VCaP (cell line): ENCODE data around the gene RBM28.

ENCODE experiments used
- H3K27ac ChIP-seq: fragments of 450-650 bp; 2 replicates; pipeline ENCODE4 v1.5.1; 2017
- TF ChIP-seq, protein P1 (sequence below): fragments of 450-650 bp; conservative IDR thresholded peaks from 2 replicates; pipeline ENCODE4 v1.5.1; 2017; ENCODE audit warnings: mild to moderate bottlenecking, moderate library complexity

The RBM28 gene

DNA sequence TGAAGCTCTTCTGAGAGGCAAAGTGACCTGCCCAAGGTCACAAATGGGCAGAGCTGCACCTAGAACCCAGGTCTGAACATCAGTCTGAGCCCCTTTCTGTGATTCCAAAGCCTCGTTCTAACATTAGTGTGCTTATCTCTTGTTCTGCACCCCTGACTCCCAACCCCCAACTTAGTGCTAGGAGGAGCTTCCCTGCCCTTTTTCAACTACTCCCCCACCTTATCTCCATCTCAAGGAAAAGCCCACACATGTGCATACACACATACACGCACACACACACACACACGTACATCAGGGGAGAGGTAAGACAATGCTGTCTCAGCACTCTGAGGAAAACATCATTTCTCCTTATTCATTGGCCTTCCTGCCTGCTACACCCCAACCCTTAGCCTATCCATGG, 9.5 kb upstream of the RBM28 start:
- TF ChIP-seq, protein P1, sequence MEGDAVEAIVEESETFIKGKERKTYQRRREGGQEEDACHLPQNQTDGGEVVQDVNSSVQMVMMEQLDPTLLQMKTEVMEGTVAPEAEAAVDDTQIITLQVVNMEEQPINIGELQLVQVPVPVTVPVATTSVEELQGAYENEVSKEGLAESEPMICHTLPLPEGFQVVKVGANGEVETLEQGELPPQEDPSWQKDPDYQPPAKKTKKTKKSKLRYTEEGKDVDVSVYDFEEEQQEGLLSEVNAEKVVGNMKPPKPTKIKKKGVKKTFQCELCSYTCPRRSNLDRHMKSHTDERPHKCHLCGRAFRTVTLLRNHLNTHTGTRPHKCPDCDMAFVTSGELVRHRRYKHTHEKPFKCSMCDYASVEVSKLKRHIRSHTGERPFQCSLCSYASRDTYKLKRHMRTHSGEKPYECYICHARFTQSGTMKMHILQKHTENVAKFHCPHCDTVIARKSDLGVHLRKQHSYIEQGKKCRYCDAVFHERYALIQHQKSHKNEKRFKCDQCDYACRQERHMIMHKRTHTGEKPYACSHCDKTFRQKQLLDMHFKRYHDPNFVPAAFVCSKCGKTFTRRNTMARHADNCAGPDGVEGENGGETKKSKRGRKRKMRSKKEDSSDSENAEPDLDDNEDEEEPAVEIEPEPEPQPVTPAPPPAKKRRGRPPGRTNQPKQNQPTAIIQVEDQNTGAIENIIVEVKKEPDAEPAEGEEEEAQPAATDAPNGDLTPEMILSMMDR, result no peak
- H3K27ac ChIP-seq, result no peak overlapping the region

DNA sequence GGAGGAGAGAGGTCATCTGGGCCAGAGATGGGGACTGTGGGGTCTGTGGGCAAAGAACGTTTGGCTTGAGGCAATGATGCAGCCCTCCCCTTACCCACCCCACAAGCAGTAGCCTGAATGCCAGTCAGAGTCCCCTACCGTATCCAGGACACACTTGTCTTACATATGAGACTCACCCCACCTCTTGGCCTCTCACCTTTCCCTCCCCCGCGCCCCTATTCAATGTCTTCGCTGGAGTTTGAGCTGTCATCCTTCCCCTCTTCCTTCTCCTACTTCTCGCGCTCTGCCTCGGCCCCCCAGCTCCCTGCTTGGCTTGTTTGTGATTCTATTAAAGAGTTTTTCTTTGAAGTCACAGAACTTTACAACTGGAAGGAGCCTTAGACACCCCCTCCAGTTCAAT, 8.9 kb upstream of the RBM28 start:
- no peak overlapping the region for H3K27ac ChIP-seq
- TF ChIP-seq, protein P1, result no peak

DNA sequence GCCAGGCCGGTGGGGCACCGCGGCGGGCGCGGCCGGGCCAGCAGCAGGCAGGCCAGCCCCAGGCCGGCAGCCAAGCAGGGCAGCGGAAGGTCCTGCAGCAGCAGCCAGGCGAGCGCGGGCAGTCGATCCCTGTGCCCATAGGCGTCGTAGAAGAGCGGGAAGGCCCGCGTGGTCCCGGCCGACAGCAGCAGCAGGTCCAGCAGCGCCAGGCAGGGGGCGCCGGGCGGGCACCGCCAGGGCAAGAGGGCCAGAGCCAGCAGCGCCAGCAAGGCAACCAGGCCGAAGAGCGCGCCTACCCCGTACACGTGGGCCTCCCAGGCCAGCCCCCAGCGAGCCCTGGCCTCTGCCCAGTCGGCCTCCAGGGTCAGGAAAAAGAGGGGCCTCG, 8.4 kb upstream of the RBM28 start:
- TF ChIP-seq, protein P1, result no peak
- H3K27ac ChIP-seq, result no peak overlapping the region

DNA sequence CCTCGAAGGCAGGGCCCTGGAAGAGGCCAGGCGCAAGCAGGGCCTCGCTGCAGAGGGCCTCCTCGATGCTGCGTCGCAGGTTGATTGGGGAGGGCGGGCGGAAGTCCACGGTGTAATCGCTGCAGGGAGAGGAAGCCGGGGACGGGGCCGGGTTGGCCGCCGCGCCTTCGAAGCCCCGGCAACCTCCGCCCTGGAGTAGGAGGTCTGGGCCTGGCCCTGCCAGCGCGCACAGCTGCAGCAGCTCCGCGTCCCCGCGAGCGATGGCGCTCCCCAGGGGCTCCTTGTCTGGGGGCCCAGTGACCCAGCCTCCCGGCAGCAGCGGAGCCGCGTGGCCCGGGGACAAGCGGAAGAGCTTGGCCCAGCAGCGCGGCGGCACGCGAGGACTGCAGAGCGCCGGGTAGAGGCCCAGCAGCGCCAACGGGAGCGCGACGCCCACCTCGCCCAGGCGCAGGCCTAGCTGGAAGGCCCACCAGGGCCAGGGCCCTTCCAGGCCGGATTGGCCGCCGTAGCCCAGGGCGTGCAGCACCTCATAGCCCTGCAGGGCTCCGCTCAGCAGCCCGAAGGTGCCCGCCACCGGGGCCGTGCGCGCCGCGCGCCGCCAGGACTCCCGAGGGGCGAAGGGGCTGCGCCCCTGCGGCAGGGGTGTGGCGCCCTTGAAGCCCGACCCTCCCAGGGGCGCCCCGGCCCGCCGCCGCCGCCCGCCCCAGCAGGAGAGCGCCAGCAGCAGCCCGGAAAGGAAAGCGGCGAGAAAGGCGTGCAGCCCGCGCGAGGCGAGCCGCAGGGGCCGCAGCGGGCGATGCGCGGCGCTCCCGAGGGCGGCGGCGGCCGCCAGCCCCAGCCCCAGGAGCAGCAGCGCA, 7.8 kb upstream of the RBM28 start:
- TF ChIP-seq, protein P1, result no peak
- H3K27ac ChIP-seq, result no peak overlapping the region

DNA sequence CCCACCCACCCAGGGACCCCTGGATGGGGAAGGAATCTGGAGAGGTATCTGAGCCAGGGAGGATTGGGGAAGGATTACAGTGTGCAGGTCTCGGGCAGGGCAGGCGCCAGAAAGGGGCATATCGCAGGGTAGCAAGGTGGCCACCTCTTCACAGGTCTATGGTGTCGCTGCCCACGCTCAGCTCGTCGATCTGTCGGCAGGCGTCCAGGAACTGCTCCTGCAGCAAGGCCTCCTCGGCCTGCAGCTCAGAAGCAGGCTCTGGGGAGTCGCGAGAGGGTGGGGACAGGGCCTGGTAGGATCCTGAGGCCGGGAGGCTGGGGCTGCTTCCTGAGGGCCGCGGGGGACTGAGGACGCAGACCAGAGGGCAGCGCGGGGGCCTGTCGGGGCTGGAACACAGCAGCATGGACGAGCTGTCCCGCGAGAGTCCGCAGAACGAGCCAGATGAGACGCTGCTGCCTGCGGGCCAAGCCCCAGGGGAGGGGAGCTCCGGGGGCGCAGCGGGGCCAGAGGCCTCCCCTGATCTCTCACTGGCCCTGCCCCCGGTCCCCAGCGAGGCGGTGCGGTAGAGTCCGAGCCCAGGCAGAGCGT, 7.1 kb upstream of the RBM28 start:
- TF ChIP-seq, protein P1, result no peak
- no peak overlapping the region for H3K27ac ChIP-seq

DNA sequence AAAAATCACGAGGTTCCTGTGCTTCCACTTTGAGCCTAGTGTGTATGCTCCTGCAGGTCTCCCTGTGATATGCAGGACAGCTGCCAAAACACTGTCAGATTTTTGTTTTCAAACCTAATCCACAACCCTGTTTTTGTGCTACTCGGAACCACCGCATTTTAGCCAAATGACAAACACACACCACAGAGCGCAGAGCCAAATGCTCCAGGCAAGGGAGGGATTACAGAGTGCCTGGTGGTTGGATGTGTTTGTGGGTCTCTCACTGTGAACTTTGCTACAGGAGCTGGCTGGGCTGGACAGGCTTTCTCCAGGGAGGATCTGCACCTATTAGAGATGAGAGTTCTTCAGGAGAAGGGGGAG, 5.7 kb upstream of the RBM28 start:
- H3K27ac ChIP-seq, result no peak overlapping the region
- TF ChIP-seq, protein P1, result no peak

DNA sequence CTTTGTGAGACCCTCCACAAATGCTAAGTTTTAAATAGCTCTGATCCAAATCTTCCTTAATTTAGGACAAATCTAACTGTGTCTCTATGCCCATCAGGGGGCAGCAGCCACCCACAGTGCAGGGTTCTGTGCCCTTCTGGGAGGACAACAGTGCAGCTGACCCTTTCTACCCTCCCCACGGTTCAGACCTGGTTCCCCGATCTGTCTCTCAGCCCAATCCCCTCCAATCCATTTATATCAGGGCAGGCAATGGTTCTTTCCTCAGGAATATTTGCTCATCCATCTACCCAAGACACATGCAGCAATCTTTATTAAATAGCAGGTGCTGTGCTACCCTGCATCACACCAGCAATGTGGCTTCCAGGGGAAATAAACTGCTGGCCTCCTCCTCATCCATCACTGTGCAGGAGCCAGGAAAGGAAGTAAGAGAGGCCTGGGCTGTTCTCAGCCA, 4.0 kb upstream of the RBM28 start:
- TF ChIP-seq, protein P1, result peak; percentile 95
- H3K27ac ChIP-seq, result no peak overlapping the region
